Keratinocyte (primary cell): ENCODE measurements around the gene SYNE1.

Experiments used
- EZH2 ChIP-seq: IDR thresholded peaks from one replicate; pipeline ENCODE4 v1.6.1; 2012; ENCODE audit warnings: inconsistent platforms, mild to moderate bottlenecking, low read length, moderate library complexity
- TF ChIP-seq, protein P1 (sequence below), 3 experiments: IDR thresholded peaks in 1 of 3; conservative IDR thresholded peaks in 1 of 3; optimal IDR thresholded peaks in 1 of 3; 2 replicates in 2 of 3; 3 replicates in 1 of 3; pipeline versions ENCODE3 to v1.5.1; 2011; ENCODE audit warnings: low read length in 3 of 3, mild to moderate bottlenecking in 3 of 3, moderate library complexity in 2 of 3, control low read depth in 1 of 3, inconsistent platforms in 1 of 3; ENCODE audit not compliant: insufficient read depth in 2 of 3; ENCODE audit errors: extremely low read depth in 1 of 3

- TF ChIP-seq, protein P1, sequence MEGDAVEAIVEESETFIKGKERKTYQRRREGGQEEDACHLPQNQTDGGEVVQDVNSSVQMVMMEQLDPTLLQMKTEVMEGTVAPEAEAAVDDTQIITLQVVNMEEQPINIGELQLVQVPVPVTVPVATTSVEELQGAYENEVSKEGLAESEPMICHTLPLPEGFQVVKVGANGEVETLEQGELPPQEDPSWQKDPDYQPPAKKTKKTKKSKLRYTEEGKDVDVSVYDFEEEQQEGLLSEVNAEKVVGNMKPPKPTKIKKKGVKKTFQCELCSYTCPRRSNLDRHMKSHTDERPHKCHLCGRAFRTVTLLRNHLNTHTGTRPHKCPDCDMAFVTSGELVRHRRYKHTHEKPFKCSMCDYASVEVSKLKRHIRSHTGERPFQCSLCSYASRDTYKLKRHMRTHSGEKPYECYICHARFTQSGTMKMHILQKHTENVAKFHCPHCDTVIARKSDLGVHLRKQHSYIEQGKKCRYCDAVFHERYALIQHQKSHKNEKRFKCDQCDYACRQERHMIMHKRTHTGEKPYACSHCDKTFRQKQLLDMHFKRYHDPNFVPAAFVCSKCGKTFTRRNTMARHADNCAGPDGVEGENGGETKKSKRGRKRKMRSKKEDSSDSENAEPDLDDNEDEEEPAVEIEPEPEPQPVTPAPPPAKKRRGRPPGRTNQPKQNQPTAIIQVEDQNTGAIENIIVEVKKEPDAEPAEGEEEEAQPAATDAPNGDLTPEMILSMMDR (optimal IDR thresholded peaks at IDR 0.05 in 1 of 3, IDR thresholded peaks at IDR 0.05 in 1 of 3, conservative IDR thresholded peaks at IDR 0.05 in 1 of 3; ENCODE audit: extremely low read depth in 1 of 3, insufficient read depth in 2 of 3, low read length in 3 of 3): no peak
- no peak for TF ChIP-seq EZH2
Measured at GRCh38 chr6:152305672-152306071, 331.5 kb downstream of the SYNE1 start.
